DMS 273 (cell line): Measurements from ENCODE around the gene ZCCHC14.

Source experiments
- DNase-seq: peaks from one replicate; lab custom pipeline; 2025; ENCODE audit not compliant: unreplicated experiment; lab: John Stamatoyannopoulos, UW

Gene ZCCHC14

DNA sequence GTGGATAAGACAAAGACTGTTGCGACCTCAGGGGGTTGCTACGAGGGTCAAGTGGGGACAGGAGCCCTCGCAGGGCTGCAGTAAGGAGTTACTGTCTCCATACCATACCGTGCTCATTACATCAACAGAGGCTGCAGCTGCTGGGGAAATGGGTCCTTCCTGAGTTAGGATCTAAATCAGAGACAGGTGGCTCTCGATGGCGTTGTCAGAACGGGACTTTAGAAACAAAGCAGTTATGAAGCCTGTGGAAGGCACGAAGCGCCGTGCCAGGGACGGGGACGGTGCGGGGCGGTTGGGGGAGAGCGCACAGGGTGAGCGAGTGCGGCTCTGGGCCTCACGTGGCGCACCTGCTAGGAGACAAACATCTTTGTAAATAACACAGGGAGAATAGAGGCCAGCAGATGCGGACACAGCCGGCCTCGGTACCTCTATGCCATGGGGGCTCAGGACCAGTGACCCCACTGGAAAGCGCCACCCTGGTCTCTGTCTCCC is 34.4 kb downstream of the ZCCHC14 start:
- no peak for DNase-seq

GRCh38 chr16:87457709-87458423 is 35.0 kb downstream of the ZCCHC14 start:
- no peak for DNase-seq

DNA sequence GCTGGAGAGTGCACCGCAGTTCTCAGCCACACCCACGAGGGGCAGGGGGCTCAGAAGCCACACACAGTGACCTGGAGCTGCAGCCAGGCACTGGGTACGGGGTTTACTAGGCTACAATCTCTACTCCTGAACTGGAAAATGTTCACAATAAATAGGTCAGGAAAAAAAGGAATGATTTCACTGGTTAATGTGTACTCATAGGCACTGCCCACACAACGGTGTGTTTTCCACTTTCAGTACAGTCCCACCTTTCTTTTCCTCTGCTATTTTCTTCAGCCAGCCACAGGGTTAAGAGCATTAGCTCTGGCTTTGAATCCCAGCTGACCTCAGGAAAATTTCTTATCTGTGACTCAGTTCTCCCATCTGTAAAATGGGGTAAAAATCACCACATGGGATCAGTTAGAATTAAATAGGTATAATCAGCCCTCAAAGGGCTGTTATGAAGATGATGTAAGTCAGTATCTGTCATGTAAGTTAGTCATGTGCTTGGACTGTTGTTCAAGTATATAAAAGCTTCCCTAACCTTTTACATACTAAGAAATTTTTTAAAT is 35.7 kb downstream of the ZCCHC14 start:
- no peak for DNase-seq

DNA sequence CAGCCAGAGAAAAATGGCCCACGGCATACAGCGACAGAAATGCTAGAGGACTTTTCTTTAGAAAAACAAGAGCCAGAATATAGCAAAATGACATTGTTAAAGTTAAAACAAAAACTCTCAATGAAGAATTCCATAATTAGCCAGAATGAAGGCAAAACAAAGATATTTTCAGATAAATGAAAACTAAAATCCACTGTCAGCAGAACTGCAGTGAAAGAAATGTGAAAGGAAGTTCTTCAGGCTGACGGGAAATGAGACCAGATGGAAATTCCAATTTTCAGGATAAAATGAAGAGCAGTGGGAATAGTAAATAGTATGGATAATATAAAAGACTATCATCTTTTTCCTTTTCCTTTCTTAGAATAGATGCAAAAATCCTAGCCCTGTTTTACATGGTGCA is 38.4 kb downstream of the ZCCHC14 start:
- DNase-seq = no peak

GRCh38 chr16:87453326-87453725 is 39.5 kb downstream of the ZCCHC14 start:
- DNase-seq = no peak

GRCh38 chr16:87451563-87452210 is 41.1 kb downstream of the ZCCHC14 start:
- no peak for DNase-seq

GRCh38 chr16:87448866-87449265 is 44.0 kb downstream of the ZCCHC14 start:
- DNase-seq = no peak

GRCh38 chr16:87447323-87447722 is 45.5 kb downstream of the ZCCHC14 start:
- DNase-seq = no peak

- DNase-seq = no peak
Observed at GRCh38 chr16:87446479-87446878, 46.3 kb downstream of the ZCCHC14 start.

DNA sequence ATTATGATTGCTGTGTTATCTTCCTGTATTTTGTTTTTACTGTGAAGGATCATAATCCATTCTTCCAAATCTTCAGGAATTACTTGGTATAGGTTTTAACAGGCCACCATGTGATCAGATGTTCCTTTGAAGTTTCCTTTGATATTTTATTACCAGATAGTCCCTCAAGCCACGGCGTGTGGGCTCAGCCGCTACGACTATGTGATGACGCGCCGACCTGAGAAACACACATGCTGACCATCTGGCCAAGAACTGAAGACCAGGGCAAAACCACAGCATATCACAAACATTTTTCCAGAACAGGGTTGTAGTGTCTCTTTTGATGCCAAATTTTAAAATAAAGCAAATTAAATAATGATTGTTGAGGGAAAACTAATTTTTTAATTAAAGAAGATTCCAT is 47.3 kb downstream of the ZCCHC14 start:
- DNase-seq = no peak

DNA sequence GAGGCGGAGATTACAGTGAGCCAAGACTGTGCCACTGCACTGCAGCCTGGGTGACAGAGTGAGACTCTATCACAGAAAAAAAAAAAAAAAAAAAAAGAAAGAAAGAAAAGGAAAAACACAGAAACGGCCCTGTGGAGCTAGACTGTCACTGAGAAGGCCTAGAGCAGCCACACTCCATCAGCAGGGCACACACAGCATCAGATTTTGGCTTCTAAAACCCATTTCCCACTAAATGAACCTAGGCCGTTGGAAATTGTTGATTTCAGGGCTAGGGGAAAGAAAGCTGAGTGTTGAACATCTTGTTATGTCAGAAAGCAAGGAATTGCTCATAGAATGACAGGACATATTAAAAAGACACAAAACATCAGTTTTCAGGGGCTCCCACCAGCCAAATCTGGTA is 48.9 kb downstream of the ZCCHC14 start:
- DNase-seq = no peak

- no peak for DNase-seq
Observed at GRCh38 chr16:87443016-87443415, 49.8 kb downstream of the ZCCHC14 start.

GRCh38 chr16:87442581-87442966 is 50.2 kb downstream of the ZCCHC14 start:
- DNase-seq = no peak

DNA sequence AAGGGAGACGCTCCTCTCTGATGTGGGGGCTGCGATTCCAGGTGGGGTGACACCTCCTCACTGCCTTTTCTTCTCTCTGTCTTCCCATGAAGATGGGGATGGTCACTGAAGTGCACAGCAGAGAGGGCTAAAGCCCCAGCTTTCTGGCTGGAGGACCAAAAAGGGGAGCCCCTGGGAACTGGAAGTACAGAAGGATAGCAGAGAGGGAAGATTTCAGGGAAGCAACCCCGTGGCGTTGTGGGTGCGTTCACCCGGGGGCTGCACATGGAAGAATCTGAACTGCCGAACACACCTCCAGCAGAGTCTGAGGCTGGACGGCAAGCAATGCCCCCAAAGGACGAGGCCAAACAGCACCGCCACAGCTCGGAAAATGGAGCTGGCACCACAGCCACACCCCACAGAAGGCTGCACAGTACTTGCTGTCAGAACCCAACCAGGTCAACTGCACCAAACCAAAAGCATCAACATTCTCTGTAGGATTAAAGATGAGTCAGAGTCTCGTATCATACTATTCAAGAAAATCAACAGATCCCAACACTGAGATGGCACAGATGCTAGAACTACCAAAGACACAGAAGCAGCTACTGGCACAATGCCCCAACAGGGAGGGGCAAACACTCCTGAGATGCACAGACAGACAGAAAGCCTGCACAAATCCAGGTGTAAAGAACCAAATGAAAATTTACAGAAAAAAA is 50.8 kb downstream of the ZCCHC14 start:
- no peak for DNase-seq

- DNase-seq = no peak
Observed at GRCh38 chr16:87439926-87440325, 52.9 kb downstream of the ZCCHC14 start.

- DNase-seq = no peak
Observed at GRCh38 chr16:87438611-87438985, 54.2 kb downstream of the ZCCHC14 start.

DNA sequence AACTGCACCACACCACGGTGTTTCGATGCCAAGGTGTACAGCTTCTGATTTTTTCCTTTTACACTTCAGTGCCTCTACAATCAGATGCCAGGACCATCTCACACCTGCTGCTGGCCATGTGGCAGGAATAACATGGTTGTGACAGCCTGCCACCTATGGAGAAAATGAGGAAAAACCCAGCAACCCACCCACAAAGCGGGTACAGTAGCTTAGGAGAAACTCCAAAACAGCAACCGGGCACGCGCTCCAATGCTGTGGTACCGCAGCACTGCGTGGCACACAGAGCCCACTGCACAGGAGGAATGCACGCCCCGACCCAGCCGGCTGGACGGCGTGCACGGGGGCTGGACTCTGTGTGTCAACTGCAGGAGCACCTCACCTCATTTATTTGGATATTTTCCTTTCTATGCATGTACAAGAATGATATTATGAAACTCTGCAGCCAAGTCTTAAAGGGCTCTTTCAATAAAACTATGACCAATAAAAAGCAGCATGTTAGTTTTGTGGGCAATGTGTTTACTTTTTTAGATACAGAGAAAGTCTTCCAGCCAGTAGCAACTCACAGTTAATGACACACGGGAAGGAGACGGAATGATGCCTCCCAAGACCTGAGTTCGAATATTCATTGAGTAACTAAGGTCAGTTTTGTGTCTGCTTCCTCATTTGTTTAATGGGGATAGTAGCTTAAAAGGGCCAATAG is 54.8 kb downstream of the ZCCHC14 start:
- peak; percentile 20 for DNase-seq

- DNase-seq = no peak
Observed at GRCh38 chr16:87437327-87437726, 55.5 kb downstream of the ZCCHC14 start.

- no peak for DNase-seq
Observed at GRCh38 chr16:87436225-87437172, 56.3 kb downstream of the ZCCHC14 start.
